Measurements from ENCODE around the gene EFNA5.

Gene EFNA5

GRCh38 chr5:107672211-107673038 lies 1.7 kb upstream of the EFNA5 start:
- peak; percentile 92 for DNase-seq (ENCODE audit: low read depth)

GRCh38 chr5:107671742-107672210 lies 1.0 kb upstream of the EFNA5 start:
- DNase-seq (ENCODE audit: low read depth) = peak; percentile 78

GRCh38 chr5:107670087-107670931 lies 428 bp downstream of the EFNA5 start:
- DNase-seq (ENCODE audit: low read depth) = peak; percentile 47

- peak; percentile 49 for DNase-seq (ENCODE audit: low read depth)
These were observed 1.4 kb downstream of the EFNA5 start for GRCh38 chr5:107669096-107670031.

- DNase-seq (ENCODE audit: low read depth) = peak; percentile 33
These were observed 2.3 kb downstream of the EFNA5 start for GRCh38 chr5:107668154-107669095.

- DNase-seq (ENCODE audit: low read depth) = no peak
These were observed 4.6 kb downstream of the EFNA5 start for GRCh38 chr5:107666051-107666655.

- DNase-seq (ENCODE audit: low read depth) = no peak
These were observed 5.6 kb downstream of the EFNA5 start for GRCh38 chr5:107665036-107665570.

- no peak for DNase-seq (ENCODE audit: low read depth)
These were observed 7.0 kb downstream of the EFNA5 start for GRCh38 chr5:107663697-107664096.

GRCh38 chr5:107661650-107662044 lies 9.1 kb downstream of the EFNA5 start:
- no peak for DNase-seq (ENCODE audit: low read depth)

GRCh38 chr5:107661038-107661649 lies 9.6 kb downstream of the EFNA5 start:
- DNase-seq (ENCODE audit: low read depth) = no peak

GRCh38 chr5:107658528-107658927 lies 12.2 kb downstream of the EFNA5 start:
- DNase-seq (ENCODE audit: low read depth) = no peak

GRCh38 chr5:107655831-107656230 lies 14.9 kb downstream of the EFNA5 start:
- peak; percentile 23 for DNase-seq (ENCODE audit: low read depth)

- no peak for DNase-seq (ENCODE audit: low read depth)
These were observed 15.9 kb downstream of the EFNA5 start for GRCh38 chr5:107654827-107655226.

GRCh38 chr5:107653685-107654084 lies 17.1 kb downstream of the EFNA5 start:
- DNase-seq (ENCODE audit: low read depth) = no peak

- no peak for DNase-seq (ENCODE audit: low read depth)
These were observed 17.7 kb downstream of the EFNA5 start for GRCh38 chr5:107652839-107653607.

- no peak for DNase-seq (ENCODE audit: low read depth)
These were observed 18.3 kb downstream of the EFNA5 start for GRCh38 chr5:107652408-107652807.

- DNase-seq (ENCODE audit: low read depth) = no peak
These were observed 19.4 kb downstream of the EFNA5 start for GRCh38 chr5:107651325-107651724.

- DNase-seq (ENCODE audit: low read depth) = no peak
These were observed 24.3 kb downstream of the EFNA5 start for GRCh38 chr5:107646418-107646817.

- no peak for DNase-seq (ENCODE audit: low read depth)
These were observed 30.2 kb downstream of the EFNA5 start for GRCh38 chr5:107640568-107640967.

Measured in ELR (cell line).